ENCODE results near the gene ZNF880. TPM values are rescaled to one million over a fixed set of nuclear protein-coding genes. Genes with fewer than 3 reads are reported as not detected.

Gene ZNF880
- total RNA-seq, 1 donor from 2014 or later, result 17.8 TPM

GRCh38 chr19:52415711-52416110, 46.0 kb downstream of the ZNF880 start:
- DNase-seq (no peak), ATAC-seq (no peak)
- no peak overlapping the region for H3K4me3 ChIP-seq
- peaks cover 95% of the 10 kb centered on the region for H3K9me3 ChIP-seq
- no peak overlapping the region for H3K27ac ChIP-seq
- intact Hi-C loops (cut with DNase I), result no loop called here
- H3K36me3 ChIP-seq, result peaks cover 7% of the 10 kb centered on the region
- TF ChIP-seq, protein P1, sequence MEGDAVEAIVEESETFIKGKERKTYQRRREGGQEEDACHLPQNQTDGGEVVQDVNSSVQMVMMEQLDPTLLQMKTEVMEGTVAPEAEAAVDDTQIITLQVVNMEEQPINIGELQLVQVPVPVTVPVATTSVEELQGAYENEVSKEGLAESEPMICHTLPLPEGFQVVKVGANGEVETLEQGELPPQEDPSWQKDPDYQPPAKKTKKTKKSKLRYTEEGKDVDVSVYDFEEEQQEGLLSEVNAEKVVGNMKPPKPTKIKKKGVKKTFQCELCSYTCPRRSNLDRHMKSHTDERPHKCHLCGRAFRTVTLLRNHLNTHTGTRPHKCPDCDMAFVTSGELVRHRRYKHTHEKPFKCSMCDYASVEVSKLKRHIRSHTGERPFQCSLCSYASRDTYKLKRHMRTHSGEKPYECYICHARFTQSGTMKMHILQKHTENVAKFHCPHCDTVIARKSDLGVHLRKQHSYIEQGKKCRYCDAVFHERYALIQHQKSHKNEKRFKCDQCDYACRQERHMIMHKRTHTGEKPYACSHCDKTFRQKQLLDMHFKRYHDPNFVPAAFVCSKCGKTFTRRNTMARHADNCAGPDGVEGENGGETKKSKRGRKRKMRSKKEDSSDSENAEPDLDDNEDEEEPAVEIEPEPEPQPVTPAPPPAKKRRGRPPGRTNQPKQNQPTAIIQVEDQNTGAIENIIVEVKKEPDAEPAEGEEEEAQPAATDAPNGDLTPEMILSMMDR (IDR thresholded peaks at IDR 0.05), result no peak
- no peaks in the 10 kb centered on the region for H3K27me3 ChIP-seq
- H3K4me1 ChIP-seq, result no peaks in the 10 kb centered on the region

GRCh38 chr19:52428937-52429336, 59.2 kb downstream of the ZNF880 start, which contains the start of gene ZNF534:
TSS of gene ZNF534 (plus strand) at chr19:52429148. CDS start at chr19:52431475, 2,327 bp downstream.
- DNase-seq (no peak), ATAC-seq (no peak)
- H3K27me3 ChIP-seq, result no peaks in the 10 kb centered on the region
- H3K9me3 ChIP-seq, result peaks cover 14% of the 10 kb centered on the region
- TF ChIP-seq, protein P1 (IDR thresholded peaks at IDR 0.05), result no peak
- H3K4me3 ChIP-seq, result no peak within 1 kb of the TSS
- H3K4me1 ChIP-seq, result no peaks in the 10 kb centered on the region
- intact Hi-C loops (cut with DNase I), result no loop called here
- H3K36me3 ChIP-seq, result no peaks in the 10 kb centered on the region
- no peak within 1 kb of the TSS for H3K27ac ChIP-seq

Other genes with a start within 250 kb of the ZNF880 start
- 9.5 TPM for gene ZNF616, start 230.0 kb upstream of the ZNF880 start, total RNA-seq
- 20.7 TPM for gene ZNF836, start 198.3 kb upstream of the ZNF880 start, total RNA-seq
- 160 TPM for gene PPP2R1A, start 179.9 kb upstream of the ZNF880 start, total RNA-seq
- gene ZNF766, start 100.3 kb upstream of the ZNF880 start, total RNA-seq, result 17.5 TPM
- 8.8 TPM for gene ZNF480, start 72.8 kb upstream of the ZNF880 start, total RNA-seq
- gene ZNF610, start 33.7 kb upstream of the ZNF880 start, total RNA-seq, result 2.5 TPM
- 21.7 TPM for gene ZNF528, start 27.9 kb downstream of the ZNF880 start, total RNA-seq
- gene ZNF534, start 59.2 kb downstream of the ZNF880 start, total RNA-seq, result 0.29 TPM
- 1.5 TPM for gene ZNF578, start 83.6 kb downstream of the ZNF880 start, total RNA-seq
- gene ZNF808, start 157.7 kb downstream of the ZNF880 start, total RNA-seq, result 33.3 TPM
- 18.5 TPM for gene ZNF701, start 200.4 kb downstream of the ZNF880 start, total RNA-seq

Measured in upper lobe of right lung (tissue), 1 donor.